CD14-positive monocyte (primary cell): ENCODE data around the gene NUDCD3. TPM values are rescaled to one million over a fixed set of nuclear protein-coding genes. Genes with fewer than 3 reads are reported as not detected.

ENCODE experiments used
- DNase-seq, 3 donors: peaks; one replicate each; pipeline ENCODE4 v3.0.0-alpha.2; 2011 to 2022
- H2AFZ ChIP-seq: 2 replicates; pipeline ENCODE4 v1.6.0; 2012; ENCODE audit warnings: mild to moderate bottlenecking, low read depth, low read length, inconsistent platforms; ENCODE audit not compliant: insufficient read depth, poor library complexity, severe bottlenecking
- H3K27ac ChIP-seq, 2 donors: 1 replicate in 1 of 2; 2 replicates in 1 of 2; pipeline ENCODE4 v1.5.1; 2012 to 2013; ENCODE audit warnings: low read length in 2 of 2, control low read depth in 1 of 2, inconsistent platforms in 1 of 2, low read depth in 1 of 2, mild to moderate bottlenecking in 1 of 2
- H3K27me3 ChIP-seq, 2 donors: one replicate each; pipeline versions ENCODE4 v1.6.0 to v1.6.1; 2011 to 2013; ENCODE audit warnings: low read length in 2 of 2; ENCODE audit not compliant: control insufficient read depth in 2 of 2, insufficient read depth in 2 of 2
- H3K36me3 ChIP-seq, 2 donors: replicated peaks in 1 of 2; 1 replicate in 1 of 2; 2 replicates in 1 of 2; pipeline versions ENCODE4 v1.5.1 to v1.6.1; 2012 to 2013; ENCODE audit warnings: low read length in 2 of 2, control low read depth in 1 of 2, inconsistent platforms in 1 of 2, mild to moderate bottlenecking in 1 of 2; ENCODE audit not compliant: insufficient read depth in 2 of 2, control insufficient read depth in 1 of 2
- H3K4me1 ChIP-seq, 2 donors: 1 replicate in 1 of 2; 2 replicates in 1 of 2; pipeline versions ENCODE4 v1.5.1 to v1.6.1; 2012 to 2013; ENCODE audit warnings: low read length in 2 of 2, control low read depth in 1 of 2, inconsistent platforms in 1 of 2, mild to moderate bottlenecking in 1 of 2, moderate library complexity in 1 of 2; ENCODE audit not compliant: insufficient read depth in 2 of 2, control insufficient read depth in 1 of 2
- H3K4me2 ChIP-seq: replicated peaks from 2 replicates; pipeline ENCODE3; 2012; ENCODE audit warnings: low read length, moderate library complexity, mild to moderate bottlenecking; ENCODE audit not compliant: poor library complexity, severe bottlenecking; ENCODE audit errors: extremely low read depth
- H3K4me3 ChIP-seq, 3 experiments: fragments of 200-600 bp in 1 of 3; sonication (generic) in 1 of 3; replicated peaks in 1 of 3; 1 replicate in 2 of 3; 2 replicates in 1 of 3; pipeline ENCODE4 v1.5.1; 2011 to 2013; ENCODE audit warnings: low read length in 3 of 3, mild to moderate bottlenecking in 3 of 3, control low read depth in 2 of 3, low read depth in 2 of 3, inconsistent platforms in 1 of 3, moderate library complexity in 1 of 3
- H3K79me2 ChIP-seq: 2 replicates; pipeline ENCODE4 v1.6.0; 2012; ENCODE audit warnings: mild to moderate bottlenecking, control low read depth, inconsistent platforms, low read length, moderate library complexity; ENCODE audit not compliant: insufficient read depth
- H3K9ac ChIP-seq: 2 replicates; pipeline ENCODE4 v1.6.0; 2017; ENCODE audit warnings: low read length, mild to moderate bottlenecking; ENCODE audit not compliant: insufficient read depth, poor library complexity, severe bottlenecking
- H3K9me3 ChIP-seq, 2 donors: replicated peaks in 1 of 2; 1 replicate in 1 of 2; 2 replicates in 1 of 2; pipeline versions ENCODE4 v1.5.1 to v1.6.1; 2012 to 2013; ENCODE audit warnings: low read length in 2 of 2, control low read depth in 1 of 2; ENCODE audit not compliant: control insufficient read depth in 1 of 2, insufficient read depth in 1 of 2
- H4K20me1 ChIP-seq: 2 replicates; pipeline ENCODE4 v1.6.0; 2012; ENCODE audit warnings: mild to moderate bottlenecking, low read length, control low read depth, moderate library complexity; ENCODE audit not compliant: insufficient read depth
- H3K27ac Mint-ChIP-seq, 7 donors: one replicate each; pipeline ENCODE4 v1.8.0; 2020; ENCODE audit warnings: mild to moderate bottlenecking in 7 of 7, mixed read lengths in 7 of 7, moderate library complexity in 6 of 7, inconsistent platforms in 2 of 7
- H3K27me3 Mint-ChIP-seq, 3 donors: one replicate each; pipeline ENCODE4 v1.8.0; 2021 to 2022; ENCODE audit warnings: low read depth in 3 of 3, mild to moderate bottlenecking in 3 of 3, mixed read lengths in 3 of 3, moderate library complexity in 3 of 3, inconsistent platforms in 1 of 3
- H3K36me3 Mint-ChIP-seq, 2 donors: one replicate each; pipeline ENCODE4 v1.8.0; 2020; ENCODE audit warnings: mixed read lengths in 2 of 2, inconsistent platforms in 1 of 2, mild to moderate bottlenecking in 1 of 2
- H3K4me1 Mint-ChIP-seq: one replicate; pipeline ENCODE4 v1.8.0; 2020; ENCODE audit warnings: mild to moderate bottlenecking, mixed read lengths
- H3K4me3 Mint-ChIP-seq, 2 donors: one replicate each; pipeline ENCODE4 v1.8.0; 2020; ENCODE audit warnings: mild to moderate bottlenecking in 2 of 2, mixed read lengths in 2 of 2, moderate library complexity in 1 of 2
- H3K9me3 Mint-ChIP-seq, 7 donors: one replicate each; pipeline ENCODE4 v1.8.0; 2020 to 2022; ENCODE audit warnings: mixed read lengths in 7 of 7, mild to moderate bottlenecking in 6 of 7, moderate library complexity in 6 of 7, inconsistent platforms in 2 of 7
- WGBS: methylation state at CpG from one replicate; pipeline ENCODE4 v1.1.5; 2013; ENCODE audit warnings: missing lambda C conversion rate; ENCODE audit not compliant: insufficient coverage; 5-methylcytosine and 5-hydroxymethylcytosine counted together
- intact Hi-C, 2 donors: fragments of 100-400 bp; cut with micrococcal nuclease; formaldehyde crosslinking; loops; one replicate each; pipeline versions ENCODE4 v1.15.0 to v1.15.1; 2023
- polyA plus RNA-seq, 3 donors: library from polyadenylated mRNA; depleted of rRNA in 1 of 3; unstranded in 2 of 3; stranded (reverse) in 1 of 3; fragments of 300-500 nt in 2 of 3; fragments of >200 nt in 1 of 3; fragmentation: Illumina TruSeq in 2 of 3; gene quantifications; 1 replicate in 2 of 3; 2 replicates in 1 of 3; pipeline ENCODE4 v1.2.3, GENCODE V29; 2012 to 2021
- TF ChIP-seq, protein P1 (sequence below): fragments of 200-600 bp; IDR thresholded peaks from one replicate; pipeline ENCODE4 v1.8.0; 2022; ENCODE audit warnings: antibody characterized with exemption, mild to moderate bottlenecking

The NUDCD3 gene
- polyA plus RNA-seq, 3 donors: 13.6 to 26.5 (median 21.6) TPM

DNA sequence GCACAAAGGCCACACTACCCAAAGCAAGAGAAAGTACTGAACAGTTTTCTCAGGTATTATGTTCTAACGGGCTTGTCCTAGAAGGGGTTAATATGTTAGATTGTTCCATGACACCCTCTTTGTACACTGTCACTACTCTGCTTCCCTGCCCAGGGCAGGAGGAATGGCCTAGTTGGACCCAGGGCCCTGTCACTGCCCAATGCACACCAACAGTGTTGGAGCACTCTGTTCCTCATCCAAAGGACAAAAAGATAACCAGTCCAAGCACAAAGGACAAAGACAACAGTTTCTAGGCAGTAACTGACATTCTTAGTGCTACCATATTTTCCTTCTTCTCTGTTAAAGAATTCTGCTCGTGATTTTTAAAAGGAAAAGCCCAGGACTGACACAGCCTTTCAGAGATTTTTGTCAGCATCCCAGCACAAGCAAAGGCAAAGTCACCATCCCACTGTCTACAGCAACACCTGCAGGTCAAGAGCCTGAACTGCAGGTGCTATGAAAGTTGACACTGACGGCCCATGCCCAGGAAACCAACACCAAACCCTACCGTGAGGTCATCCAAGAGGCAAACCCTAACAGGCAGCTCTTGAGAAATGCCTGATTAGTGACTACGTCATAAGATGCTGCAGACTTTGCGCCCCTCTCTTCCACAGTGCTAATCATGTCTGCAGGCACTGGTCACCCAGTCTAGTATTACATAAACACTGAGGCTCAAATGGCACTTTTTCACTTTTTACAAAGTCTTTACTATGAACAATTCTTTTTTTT is 13.2 kb downstream of the NUDCD3 start:
- Histone ChIP-seq H3K27me3 (no peaks in the 10 kb centered on the region), H3K4me3 (no peak overlapping the region), H3K4me2 (no peak overlapping the region), H3K9ac (no peak overlapping the region), H2AFZ (no peak overlapping the region), H3K27ac (no peak overlapping the region), H3K4me1 (no peaks in the 10 kb centered on the region), H3K9me3 (peaks cover 3 to 5% of the 10 kb centered on the region in 2 donors), H3K36me3 (peaks cover 55 to 92% of the 10 kb centered on the region in 2 donors), H3K79me2 (peaks cover 39% of the 10 kb centered on the region), H4K20me1 (peaks cover 20% of the 10 kb centered on the region)
- Mint-ChIP-seq H3K27me3 (no peaks in the 10 kb centered on the region), H3K4me3 (no peak overlapping the region), H3K27ac (peak overlapping the region in 3 of 7 donors; percentile 31 to 41 (median 37)), H3K36me3 (peaks cover 72 to 89% of the 10 kb centered on the region in 2 donors), H3K4me1 (no peaks in the 10 kb centered on the region), H3K9me3 (peaks cover 0 to 7% (median 4%) of the 10 kb centered on the region in 7 donors)
- intact Hi-C loops: loop anchor here (5.0 kb wide), 2 partner anchors 235 to 240 kb away; no protein-coding TSS in a partner anchor
- 39% methylated on average over 5 of the region's 6 CpGs for WGBS
- peak; percentile 65 to 79 (median 65) for DNase-seq
- TF ChIP-seq, protein P1, sequence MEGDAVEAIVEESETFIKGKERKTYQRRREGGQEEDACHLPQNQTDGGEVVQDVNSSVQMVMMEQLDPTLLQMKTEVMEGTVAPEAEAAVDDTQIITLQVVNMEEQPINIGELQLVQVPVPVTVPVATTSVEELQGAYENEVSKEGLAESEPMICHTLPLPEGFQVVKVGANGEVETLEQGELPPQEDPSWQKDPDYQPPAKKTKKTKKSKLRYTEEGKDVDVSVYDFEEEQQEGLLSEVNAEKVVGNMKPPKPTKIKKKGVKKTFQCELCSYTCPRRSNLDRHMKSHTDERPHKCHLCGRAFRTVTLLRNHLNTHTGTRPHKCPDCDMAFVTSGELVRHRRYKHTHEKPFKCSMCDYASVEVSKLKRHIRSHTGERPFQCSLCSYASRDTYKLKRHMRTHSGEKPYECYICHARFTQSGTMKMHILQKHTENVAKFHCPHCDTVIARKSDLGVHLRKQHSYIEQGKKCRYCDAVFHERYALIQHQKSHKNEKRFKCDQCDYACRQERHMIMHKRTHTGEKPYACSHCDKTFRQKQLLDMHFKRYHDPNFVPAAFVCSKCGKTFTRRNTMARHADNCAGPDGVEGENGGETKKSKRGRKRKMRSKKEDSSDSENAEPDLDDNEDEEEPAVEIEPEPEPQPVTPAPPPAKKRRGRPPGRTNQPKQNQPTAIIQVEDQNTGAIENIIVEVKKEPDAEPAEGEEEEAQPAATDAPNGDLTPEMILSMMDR: peak; percentile 88

DNA sequence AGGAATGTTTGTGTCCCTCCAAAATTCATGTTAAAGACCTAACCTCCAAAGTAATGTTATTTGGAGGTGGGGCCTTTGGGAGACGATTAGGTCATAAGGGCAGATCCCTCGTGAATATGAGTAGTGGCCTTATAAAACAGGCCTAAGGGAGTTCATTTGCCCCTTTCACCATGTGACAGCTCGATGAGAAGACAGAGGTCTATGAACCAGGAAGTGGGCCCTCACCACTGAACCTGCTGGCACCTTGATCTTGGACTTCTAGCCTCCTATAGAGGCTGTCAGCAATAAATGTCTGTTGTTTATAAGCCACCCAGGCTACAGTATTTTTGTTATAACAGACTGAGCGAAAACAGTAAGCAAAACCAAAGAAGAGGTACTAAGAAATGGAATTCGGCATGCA is 14.1 kb downstream of the NUDCD3 start:
- intact Hi-C loops: loop anchor here (5.0 kb wide), 2 partner anchors 234 to 239 kb away; no protein-coding TSS in a partner anchor

More for the DNA sequence above, 14.1 kb downstream of the NUDCD3 start:
- Mint-ChIP-seq H3K4me1 (no peaks in the 10 kb centered on the region), H3K27ac (peak overlapping the region in 2 of 7 donors; percentile 5 to 75), H3K4me3 (no peak overlapping the region), H3K9me3 (peaks cover 0 to 6% (median 4%) of the 10 kb centered on the region in 7 donors), H3K36me3 (peaks cover 69 to 88% of the 10 kb centered on the region in 2 donors), H3K27me3 (no peaks in the 10 kb centered on the region)
- Histone ChIP-seq H3K27me3 (no peaks in the 10 kb centered on the region), H4K20me1 (peaks cover 26% of the 10 kb centered on the region), H3K27ac (no peak overlapping the region), H3K79me2 (peaks cover 42% of the 10 kb centered on the region), H2AFZ (no peak overlapping the region), H3K9ac (no peak overlapping the region), H3K9me3 (peaks cover 3 to 5% of the 10 kb centered on the region in 2 donors), H3K36me3 (peaks cover 54 to 90% of the 10 kb centered on the region in 2 donors), H3K4me2 (no peak overlapping the region), H3K4me1 (no peaks in the 10 kb centered on the region), H3K4me3 (no peak overlapping the region)
- DNase-seq: no peak
- 91% methylated on average over 4 of the region's 5 CpGs for WGBS
- TF ChIP-seq, protein P1: no peak
